Measurements from ENCODE around the gene NADSYN1. TPM values are rescaled to one million over a fixed set of nuclear protein-coding genes. Genes with fewer than 3 reads are reported as not detected.

NADSYN1 gene
- polyA plus RNA-seq, 3 donors = 44.1 to 162 (median 44.8) TPM

DNA sequence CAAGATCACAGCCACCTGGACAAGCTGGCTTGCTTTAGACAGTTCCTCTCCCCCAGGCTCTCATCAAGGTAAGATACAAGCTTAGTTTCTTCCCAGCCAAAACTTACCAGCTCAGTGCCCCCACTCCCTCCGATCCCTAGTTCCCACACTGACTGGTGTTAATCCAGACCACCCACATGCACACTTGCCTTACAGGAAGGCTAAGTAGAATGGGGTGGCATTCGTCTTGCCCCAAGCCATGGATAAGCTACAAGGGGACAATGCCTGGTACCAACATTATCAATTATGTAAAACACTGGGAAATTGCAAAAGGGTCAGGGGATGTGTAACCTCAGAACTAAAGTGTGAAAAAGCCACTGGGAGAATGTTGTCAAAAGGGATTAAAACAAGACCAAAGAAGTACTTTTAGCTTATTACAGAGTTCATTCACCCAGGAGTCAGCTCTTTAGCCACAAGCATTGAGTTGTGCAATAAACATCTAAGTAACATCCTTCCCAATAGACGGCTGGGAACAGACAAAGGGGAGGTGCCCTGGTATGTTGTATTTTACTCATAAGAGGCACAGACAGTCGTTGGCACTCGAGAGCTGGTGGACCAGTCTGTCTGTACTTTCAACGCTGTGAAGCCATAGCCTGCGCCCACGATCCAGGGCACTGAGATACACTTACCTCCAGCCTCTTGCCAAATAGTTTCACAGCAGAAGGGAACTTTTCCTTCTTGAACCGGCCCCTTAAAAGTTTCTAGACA lies 5.9 kb upstream of the NADSYN1 start:
- Histone ChIP-seq H3K9me3 (replicated peaks in 1 of 2; ENCODE audit: control insufficient read depth in 1 of 2, insufficient read depth in 1 of 2, low read length in 2 of 2) (peaks cover 7 to 11% of the 10 kb centered on the region in 2 donors), H3K27ac (ENCODE audit: low read depth in 1 of 2, low read length in 2 of 2) (peak overlapping the region in 1 of 2 donors; percentile 29), H3K4me1 (ENCODE audit: control insufficient read depth in 1 of 2, insufficient read depth in 2 of 2, low read length in 2 of 2) (peaks cover 35 to 38% of the 10 kb centered on the region in 2 donors), H3K4me3 (replicated peaks in 1 of 3; ENCODE audit: low read depth in 2 of 3, low read length in 3 of 3) (peak overlapping the region in 1 of 3 experiments; percentile 82), H3K4me2 (replicated peaks; ENCODE audit: extremely low read depth, low read length, poor library complexity, severe bottlenecking) (peak overlapping the region; percentile 96), H3K79me2 (ENCODE audit: insufficient read depth, low read length) (no peaks in the 10 kb centered on the region), H3K36me3 (replicated peaks in 1 of 2; ENCODE audit: control insufficient read depth in 1 of 2, insufficient read depth in 2 of 2, low read length in 2 of 2) (no peaks in the 10 kb centered on the region), H3K9ac (ENCODE audit: insufficient read depth, low read length, poor library complexity, severe bottlenecking) (peak overlapping the region; percentile 73), H3K27me3 (ENCODE audit: control insufficient read depth in 2 of 2, insufficient read depth in 2 of 2, low read length in 2 of 2) (no peaks in the 10 kb centered on the region), H2AFZ (ENCODE audit: insufficient read depth, low read depth, low read length, poor library complexity, severe bottlenecking) (peak overlapping the region; percentile 71), H4K20me1 (ENCODE audit: insufficient read depth, low read length) (no peaks in the 10 kb centered on the region)
- Mint-ChIP-seq H3K4me3 (peak overlapping the region; percentile 90 to 93), H3K27me3 (ENCODE audit: low read depth in 3 of 3) (peaks cover 0 to 3% (median under 1%) of the 10 kb centered on the region in 3 donors), H3K9me3 (peaks cover 7 to 19% (median 15%) of the 10 kb centered on the region in 7 donors), H3K27ac (peak overlapping the region; percentile 75 to 91 (median 84)), H3K36me3 (peaks cover 9 to 14% of the 10 kb centered on the region in 2 donors), H3K4me1 (peaks cover 36% of the 10 kb centered on the region)
- intact Hi-C loops (cut with micrococcal nuclease) = no loop called here
- TF ChIP-seq, protein P1, sequence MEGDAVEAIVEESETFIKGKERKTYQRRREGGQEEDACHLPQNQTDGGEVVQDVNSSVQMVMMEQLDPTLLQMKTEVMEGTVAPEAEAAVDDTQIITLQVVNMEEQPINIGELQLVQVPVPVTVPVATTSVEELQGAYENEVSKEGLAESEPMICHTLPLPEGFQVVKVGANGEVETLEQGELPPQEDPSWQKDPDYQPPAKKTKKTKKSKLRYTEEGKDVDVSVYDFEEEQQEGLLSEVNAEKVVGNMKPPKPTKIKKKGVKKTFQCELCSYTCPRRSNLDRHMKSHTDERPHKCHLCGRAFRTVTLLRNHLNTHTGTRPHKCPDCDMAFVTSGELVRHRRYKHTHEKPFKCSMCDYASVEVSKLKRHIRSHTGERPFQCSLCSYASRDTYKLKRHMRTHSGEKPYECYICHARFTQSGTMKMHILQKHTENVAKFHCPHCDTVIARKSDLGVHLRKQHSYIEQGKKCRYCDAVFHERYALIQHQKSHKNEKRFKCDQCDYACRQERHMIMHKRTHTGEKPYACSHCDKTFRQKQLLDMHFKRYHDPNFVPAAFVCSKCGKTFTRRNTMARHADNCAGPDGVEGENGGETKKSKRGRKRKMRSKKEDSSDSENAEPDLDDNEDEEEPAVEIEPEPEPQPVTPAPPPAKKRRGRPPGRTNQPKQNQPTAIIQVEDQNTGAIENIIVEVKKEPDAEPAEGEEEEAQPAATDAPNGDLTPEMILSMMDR (IDR thresholded peaks at IDR 0.05) = no peak
- peak; percentile 53 to 79 (median 64) for DNase-seq
- WGBS (ENCODE audit: insufficient coverage) = 13% methylated on average over 4 of the region's 9 CpGs

DNA sequence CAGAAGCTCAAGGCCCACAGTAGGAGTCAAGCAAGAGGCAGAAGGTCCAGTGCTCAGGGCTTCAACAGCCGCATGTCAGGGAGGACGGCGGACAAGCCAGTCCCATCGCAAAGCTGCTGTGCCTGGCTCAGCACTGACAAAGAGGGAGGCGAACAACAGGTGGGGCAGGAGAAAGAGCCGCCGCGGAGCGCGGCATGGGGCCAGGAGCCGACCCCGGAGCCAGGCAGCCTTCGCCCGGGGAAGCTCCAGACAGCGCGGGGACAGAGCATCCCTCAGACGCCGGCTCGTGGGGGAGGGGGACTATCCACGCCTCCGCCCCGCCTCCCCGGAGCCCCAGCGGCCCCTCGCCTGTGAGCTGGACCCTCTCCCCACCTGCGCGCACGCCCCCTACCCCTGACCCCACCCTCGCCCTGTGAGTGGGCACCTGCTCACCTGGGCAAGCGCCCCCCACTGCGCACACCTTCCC lies 5.2 kb upstream of the NADSYN1 start:
- peaks cover 38 to 40% of the 10 kb centered on the region in 2 donors for H3K4me1 ChIP-seq (ENCODE audit: control insufficient read depth in 1 of 2, insufficient read depth in 2 of 2, low read length in 2 of 2)
- H3K9ac ChIP-seq (ENCODE audit: insufficient read depth, low read length, poor library complexity, severe bottlenecking) = peak overlapping the region; percentile 73
- no peaks in the 10 kb centered on the region for H3K79me2 ChIP-seq (ENCODE audit: insufficient read depth, low read length)
- peak in 1 of 3 donors; percentile 14 for DNase-seq
- H3K4me3 ChIP-seq (replicated peaks in 1 of 3; ENCODE audit: low read depth in 2 of 3, low read length in 3 of 3) = peak overlapping the region; percentile 64 to 85 (median 82)
- WGBS (ENCODE audit: insufficient coverage) = 4% methylated on average over 29 of the region's 31 CpGs
- H3K4me2 ChIP-seq (replicated peaks; ENCODE audit: extremely low read depth, low read length, poor library complexity, severe bottlenecking) = peak overlapping the region; percentile 96
- Mint-ChIP-seq H3K27me3 (ENCODE audit: low read depth in 3 of 3) (peaks cover 0 to 3% (median 0%) of the 10 kb centered on the region in 3 donors), H3K27ac (peak overlapping the region; percentile 75 to 91 (median 84)), H3K4me1 (peaks cover 40% of the 10 kb centered on the region), H3K36me3 (peaks cover 9 to 14% of the 10 kb centered on the region in 2 donors), H3K9me3 (peaks cover 7 to 19% (median 15%) of the 10 kb centered on the region in 7 donors), H3K4me3 (peak overlapping the region; percentile 90 to 93)
- H3K36me3 ChIP-seq (replicated peaks in 1 of 2; ENCODE audit: control insufficient read depth in 1 of 2, insufficient read depth in 2 of 2, low read length in 2 of 2) = no peaks in the 10 kb centered on the region
- H3K9me3 ChIP-seq (replicated peaks in 1 of 2; ENCODE audit: control insufficient read depth in 1 of 2, insufficient read depth in 1 of 2, low read length in 2 of 2) = peaks cover 7 to 11% of the 10 kb centered on the region in 2 donors
- no peaks in the 10 kb centered on the region for H4K20me1 ChIP-seq (ENCODE audit: insufficient read depth, low read length)
- no peaks in the 10 kb centered on the region for H3K27me3 ChIP-seq (ENCODE audit: control insufficient read depth in 2 of 2, insufficient read depth in 2 of 2, low read length in 2 of 2)
- TF ChIP-seq, protein P1 (IDR thresholded peaks at IDR 0.05) = no peak
- intact Hi-C loops (cut with micrococcal nuclease) = no loop called here
- peak overlapping the region; percentile 4 to 76 for H3K27ac ChIP-seq (ENCODE audit: low read depth in 1 of 2, low read length in 2 of 2)
- H2AFZ ChIP-seq (ENCODE audit: insufficient read depth, low read depth, low read length, poor library complexity, severe bottlenecking) = peak overlapping the region; percentile 71

All from CD14-positive monocyte (primary cell).